ENCODE measurements around the gene PBLD. TPM values are rescaled to one million over a fixed set of nuclear protein-coding genes. Genes with fewer than 3 reads are reported as not detected.
"Not testable (repeated sequence)": the region's sequence is repeated elsewhere in the genome, so short reads cannot be mapped to it uniquely, and the experiment has no call there.

The PBLD gene
- total RNA-seq, 1 donor from 2014 or later, result 11.1 TPM

DNA sequence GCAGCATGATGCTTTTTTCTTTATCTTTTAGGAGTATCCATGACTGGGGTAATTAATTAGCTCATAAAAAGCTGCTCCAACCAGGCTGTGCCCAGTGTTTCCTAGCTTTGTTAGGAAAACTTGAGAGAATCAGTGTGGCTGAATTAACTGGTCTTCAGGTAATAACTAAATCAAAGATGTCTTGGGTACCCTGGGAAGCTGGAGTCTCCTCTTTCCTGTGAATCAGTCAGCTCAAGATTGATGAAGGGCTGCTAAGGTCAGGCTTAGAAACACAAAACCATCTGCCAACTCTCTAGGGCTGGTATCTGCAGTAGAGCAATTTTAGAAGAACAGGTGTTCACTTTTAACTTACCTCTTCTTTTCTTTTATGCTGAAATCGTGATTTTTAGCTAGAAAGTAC, 79.4 kb downstream of the PBLD start:
- H3K27ac Mint-ChIP-seq, result no peak overlapping the region
- H3K27me3 Mint-ChIP-seq, result peaks cover 2% of the 10 kb centered on the region
- peaks cover 7% of the 10 kb centered on the region for H3K4me1 Mint-ChIP-seq (ENCODE audit: low read depth)
- no peaks in the 10 kb centered on the region for H3K36me3 Mint-ChIP-seq (ENCODE audit: insufficient read depth)
- no peaks in the 10 kb centered on the region for H3K9me3 Mint-ChIP-seq (ENCODE audit: low read depth)
- TF ChIP-seq, protein P1, sequence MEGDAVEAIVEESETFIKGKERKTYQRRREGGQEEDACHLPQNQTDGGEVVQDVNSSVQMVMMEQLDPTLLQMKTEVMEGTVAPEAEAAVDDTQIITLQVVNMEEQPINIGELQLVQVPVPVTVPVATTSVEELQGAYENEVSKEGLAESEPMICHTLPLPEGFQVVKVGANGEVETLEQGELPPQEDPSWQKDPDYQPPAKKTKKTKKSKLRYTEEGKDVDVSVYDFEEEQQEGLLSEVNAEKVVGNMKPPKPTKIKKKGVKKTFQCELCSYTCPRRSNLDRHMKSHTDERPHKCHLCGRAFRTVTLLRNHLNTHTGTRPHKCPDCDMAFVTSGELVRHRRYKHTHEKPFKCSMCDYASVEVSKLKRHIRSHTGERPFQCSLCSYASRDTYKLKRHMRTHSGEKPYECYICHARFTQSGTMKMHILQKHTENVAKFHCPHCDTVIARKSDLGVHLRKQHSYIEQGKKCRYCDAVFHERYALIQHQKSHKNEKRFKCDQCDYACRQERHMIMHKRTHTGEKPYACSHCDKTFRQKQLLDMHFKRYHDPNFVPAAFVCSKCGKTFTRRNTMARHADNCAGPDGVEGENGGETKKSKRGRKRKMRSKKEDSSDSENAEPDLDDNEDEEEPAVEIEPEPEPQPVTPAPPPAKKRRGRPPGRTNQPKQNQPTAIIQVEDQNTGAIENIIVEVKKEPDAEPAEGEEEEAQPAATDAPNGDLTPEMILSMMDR (IDR thresholded peaks at IDR 0.05; ENCODE audit: unreplicated experiment), result no peak
- H3K4me3 Mint-ChIP-seq (ENCODE audit: low read depth), result no peak overlapping the region
- no peak for DNase-seq (ENCODE audit: low spot score, unreplicated experiment)

DNA sequence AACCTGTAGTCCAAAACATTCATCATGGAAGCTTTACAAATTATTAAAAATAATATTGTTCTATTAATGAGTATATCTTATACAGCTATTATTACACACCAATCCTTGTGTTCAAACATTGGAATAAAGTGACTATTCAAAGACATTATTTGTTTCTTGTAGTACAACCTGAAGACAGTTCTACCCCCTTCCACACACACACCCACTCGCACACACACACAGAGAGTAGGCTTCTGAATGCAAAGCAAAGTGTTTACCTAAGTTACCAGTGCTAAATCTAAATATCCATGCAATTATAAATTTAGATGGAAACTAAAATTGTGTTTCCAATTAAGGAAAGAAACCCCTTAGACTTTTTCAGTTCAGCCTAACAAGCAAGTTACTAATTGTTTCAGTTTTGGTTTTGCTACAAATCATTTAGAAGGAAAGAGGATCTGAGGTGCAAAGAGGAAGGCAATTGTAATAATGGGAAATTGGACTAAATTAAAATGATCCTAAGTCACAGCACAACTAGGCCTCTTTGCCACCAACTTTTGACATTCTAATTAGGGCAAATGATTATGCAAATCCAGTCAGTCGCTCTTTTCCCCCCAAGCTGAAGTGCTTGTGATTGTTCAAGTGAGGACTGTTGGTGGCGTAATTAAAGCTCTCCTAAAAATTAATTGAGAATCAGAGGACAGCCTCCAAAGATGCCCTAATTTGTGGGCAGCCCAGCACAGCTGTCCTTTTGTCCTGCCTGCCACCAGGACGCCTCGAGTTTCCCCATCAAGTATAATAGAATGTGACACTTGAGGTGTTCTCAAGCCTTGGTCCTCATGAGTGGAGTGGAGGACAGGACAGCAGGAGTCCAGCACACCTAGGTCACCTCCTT, 80.9 kb downstream of the PBLD start:
- H3K36me3 Mint-ChIP-seq (ENCODE audit: insufficient read depth), result no peaks in the 10 kb centered on the region
- no peak overlapping the region for H3K4me3 Mint-ChIP-seq (ENCODE audit: low read depth)
- no peak overlapping the region for H3K27ac Mint-ChIP-seq
- H3K4me1 Mint-ChIP-seq (ENCODE audit: low read depth), result peaks cover 7% of the 10 kb centered on the region
- DNase-seq (ENCODE audit: low spot score, unreplicated experiment), result no peak
- TF ChIP-seq, protein P1 (IDR thresholded peaks at IDR 0.05; ENCODE audit: unreplicated experiment), result no peak
- H3K27me3 Mint-ChIP-seq, result peaks cover 2% of the 10 kb centered on the region
- H3K9me3 Mint-ChIP-seq (ENCODE audit: low read depth), result no peaks in the 10 kb centered on the region

DNA sequence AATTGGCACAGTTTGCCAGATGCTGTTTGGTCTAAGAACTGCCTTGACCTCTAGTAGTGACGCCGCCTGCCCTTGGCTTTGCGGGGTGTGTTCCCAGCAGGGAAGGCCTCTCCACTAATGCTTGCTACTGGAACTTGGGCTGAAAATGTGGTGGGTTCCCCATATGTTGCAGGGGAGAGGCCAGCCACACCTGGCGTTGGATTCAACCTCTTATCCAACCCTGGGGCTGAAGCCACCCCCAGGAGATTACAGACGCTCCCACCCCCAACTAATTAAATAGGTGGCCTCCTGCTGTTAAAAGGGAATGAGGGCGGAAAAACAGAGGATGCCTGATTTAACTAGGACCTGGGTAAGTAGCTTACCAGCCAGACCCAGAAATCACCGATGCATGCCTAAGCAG, 81.6 kb downstream of the PBLD start:
- TF ChIP-seq, protein P1 (IDR thresholded peaks at IDR 0.05; ENCODE audit: unreplicated experiment), result no peak
- DNase-seq (ENCODE audit: low spot score, unreplicated experiment), result no peak
- Mint-ChIP-seq H3K27ac (peak overlapping the region; percentile 33), H3K9me3 (ENCODE audit: low read depth) (no peaks in the 10 kb centered on the region), H3K4me1 (ENCODE audit: low read depth) (peaks cover 7% of the 10 kb centered on the region), H3K4me3 (ENCODE audit: low read depth) (no peak overlapping the region), H3K36me3 (ENCODE audit: insufficient read depth) (no peaks in the 10 kb centered on the region), H3K27me3 (peaks cover 2% of the 10 kb centered on the region)

DNA sequence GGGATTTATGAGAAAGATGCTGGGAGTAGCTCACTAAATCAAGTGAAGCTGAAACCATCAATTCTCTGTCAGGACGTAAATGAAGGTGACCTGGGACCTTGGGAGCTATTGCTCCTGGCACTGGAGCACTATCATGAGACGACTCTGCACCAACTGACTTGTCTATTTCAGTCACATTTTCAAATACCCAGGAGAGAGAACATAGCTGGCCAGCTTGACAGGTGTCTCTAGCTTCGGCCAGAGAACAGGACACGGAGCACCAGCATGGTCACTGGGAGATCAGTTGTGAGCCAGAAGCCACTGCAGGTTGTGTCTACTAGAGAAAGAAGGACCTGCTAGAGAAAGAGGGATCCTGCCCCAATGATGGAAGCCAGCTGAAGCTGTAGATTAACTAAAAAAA, 83.4 kb downstream of the PBLD start:
- no peaks in the 10 kb centered on the region for H3K9me3 Mint-ChIP-seq (ENCODE audit: low read depth)
- H3K4me3 Mint-ChIP-seq (ENCODE audit: low read depth), result no peak overlapping the region
- DNase-seq (ENCODE audit: low spot score, unreplicated experiment), result no peak
- TF ChIP-seq, protein P1 (IDR thresholded peaks at IDR 0.05; ENCODE audit: unreplicated experiment), result no peak
- no peaks in the 10 kb centered on the region for H3K27me3 Mint-ChIP-seq
- peaks cover 7% of the 10 kb centered on the region for H3K4me1 Mint-ChIP-seq (ENCODE audit: low read depth)
- no peaks in the 10 kb centered on the region for H3K36me3 Mint-ChIP-seq (ENCODE audit: insufficient read depth)
- no peak overlapping the region for H3K27ac Mint-ChIP-seq

DNA sequence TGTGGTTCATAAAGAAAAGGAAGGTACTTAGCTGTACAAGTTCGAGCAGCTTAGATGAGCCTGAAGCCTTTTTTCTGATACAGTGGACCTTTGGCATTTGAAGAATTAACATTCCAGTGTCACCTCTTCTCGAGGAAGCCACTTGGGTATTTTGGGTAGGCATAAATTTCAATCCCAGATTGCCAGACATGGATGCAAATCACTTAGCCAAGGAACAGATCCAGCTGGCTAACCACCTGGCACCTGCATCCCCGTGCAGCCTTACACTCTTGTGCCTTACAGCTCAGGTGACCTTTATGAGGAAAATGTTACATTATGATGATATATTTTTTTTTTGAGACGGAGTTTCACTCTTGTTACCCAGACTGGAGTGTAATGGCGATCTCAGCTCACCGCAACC, 84.8 kb downstream of the PBLD start:
- TF ChIP-seq, protein P1 (IDR thresholded peaks at IDR 0.05; ENCODE audit: unreplicated experiment), result no peak
- no peak for DNase-seq (ENCODE audit: low spot score, unreplicated experiment)

DNA sequence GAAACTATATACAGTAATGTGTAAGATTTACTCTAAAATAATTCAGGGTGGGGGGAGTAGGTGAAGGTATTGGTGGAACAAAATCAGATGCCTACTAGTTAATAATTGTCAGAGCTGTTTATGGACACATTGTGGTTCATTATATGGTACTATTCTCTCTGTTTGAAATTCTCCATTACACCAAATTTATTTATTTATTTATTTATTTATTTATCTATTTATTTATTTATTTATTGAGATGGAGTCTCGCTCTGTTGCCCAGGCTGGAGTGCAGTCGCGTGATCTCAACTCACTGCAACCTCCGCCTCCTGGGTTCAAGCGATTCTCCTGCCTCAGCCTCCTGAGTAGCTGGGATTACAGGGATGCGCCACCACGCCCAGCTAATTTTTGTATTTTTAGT, 86.3 kb downstream of the PBLD start:
- H3K27me3 Mint-ChIP-seq; H3K36me3 Mint-ChIP-seq (ENCODE audit: insufficient read depth); DNase-seq (ENCODE audit: low spot score, unreplicated experiment); H3K9me3 Mint-ChIP-seq (ENCODE audit: low read depth); H3K4me3 Mint-ChIP-seq (ENCODE audit: low read depth); H3K27ac Mint-ChIP-seq; H3K4me1 Mint-ChIP-seq (ENCODE audit: low read depth): not testable (repeated sequence)

More for the DNA sequence above, 84.8 kb downstream of the PBLD start:
- Mint-ChIP-seq H3K36me3 (ENCODE audit: insufficient read depth) (no peaks in the 10 kb centered on the region), H3K27ac (no peak overlapping the region), H3K4me3 (ENCODE audit: low read depth) (no peak overlapping the region), H3K9me3 (ENCODE audit: low read depth) (no peaks in the 10 kb centered on the region), H3K27me3 (no peaks in the 10 kb centered on the region), H3K4me1 (ENCODE audit: low read depth) (peaks cover 7% of the 10 kb centered on the region)
